B cell (primary cell): Measurements from ENCODE around the gene NR3C2. TPM values are rescaled to one million over a fixed set of nuclear protein-coding genes. Genes with fewer than 3 reads are reported as not detected.

Experiments
- ATAC-seq: fragments of 200-7000 bp; cut with Tn5 transposase; one replicate; pipeline ENCODE4 v1.10.0; 2021; ENCODE audit warnings: low read depth, mild to moderate bottlenecking, moderate number of reproducible peaks, moderate library complexity
- CTCF ChIA-PET: fragments of 350-600 bp; sonication (Branson Sonifier 250); formaldehyde crosslinking; loops from one replicate; lab custom pipeline; 2021; ENCODE audit warnings: antibody characterized with exemption, inconsistent platforms; lab: Charles Lee
- POLR2A ChIA-PET: fragments of 350-600 bp; sonication (Branson Sonifier 250); formaldehyde crosslinking; loops from one replicate; lab custom pipeline; 2021; ENCODE audit warnings: antibody characterized with exemption; lab: Charles Lee
- DNase-seq: peaks from one replicate; pipeline ENCODE4 v3.0.0; 2013
- H2AFZ ChIP-seq: 2 replicates; pipeline ENCODE4 v1.6.1; 2012; ENCODE audit warnings: mild to moderate bottlenecking, low read depth, low read length; ENCODE audit not compliant: insufficient read depth, poor library complexity, severe bottlenecking
- H3K27ac ChIP-seq, 2 donors: 1 replicate in 1 of 2; 2 replicates in 1 of 2; pipeline ENCODE4 v1.5.1; 2012 to 2013; ENCODE audit warnings: low read length in 2 of 2, mild to moderate bottlenecking in 2 of 2, moderate library complexity in 1 of 2
- H3K27me3 ChIP-seq, 4 experiments: fragments of 200-600 bp in 1 of 4; sonication (generic) in 1 of 4; replicated peaks in 1 of 4; 1 replicate in 2 of 4; 2 replicates in 2 of 4; pipeline versions ENCODE4 v1.6.1 to v1.7.0; 2013 to 2016; ENCODE audit warnings: low read length in 3 of 4, mild to moderate bottlenecking in 2 of 4, mixed read lengths in 1 of 4, moderate library complexity in 1 of 4; ENCODE audit not compliant: insufficient read depth in 4 of 4, control insufficient read depth in 3 of 4; ENCODE audit errors: control extremely low read depth in 1 of 4
- H3K36me3 ChIP-seq, 2 experiments: replicated peaks in 1 of 2; 1 replicate in 1 of 2; 2 replicates in 1 of 2; pipeline versions ENCODE4 v1.6.1 to v1.7.1; 2013; ENCODE audit warnings: low read length in 1 of 2; ENCODE audit not compliant: insufficient read depth in 2 of 2, control insufficient read depth in 1 of 2; ENCODE audit errors: control extremely low read depth in 1 of 2, extremely low read depth in 1 of 2
- H3K4me1 ChIP-seq, 2 donors: fragments of 200-600 bp in 1 of 2; sonication (generic) in 1 of 2; 1 replicate in 1 of 2; 2 replicates in 1 of 2; pipeline versions ENCODE4 v1.5.1 to v1.6.1; 2013 to 2017; ENCODE audit warnings: low read length in 2 of 2; ENCODE audit not compliant: control insufficient read depth in 2 of 2, insufficient read depth in 2 of 2
- H3K4me2 ChIP-seq: replicated peaks from 2 replicates; pipeline ENCODE3; 2012; ENCODE audit warnings: mild to moderate bottlenecking, low read depth, low read length; ENCODE audit not compliant: poor library complexity, severe bottlenecking
- H3K4me3 ChIP-seq, 5 experiments: fragments of 200-600 bp in 1 of 5; sonication (generic) in 1 of 5; 1 replicate in 3 of 5; 2 replicates in 2 of 5; pipeline versions ENCODE4 v1.5.1 to v1.7.0; 2011 to 2016; ENCODE audit warnings: low read length in 4 of 5, mild to moderate bottlenecking in 4 of 5, low read depth in 2 of 5, control low read depth in 1 of 5, moderate library complexity in 1 of 5; ENCODE audit not compliant: insufficient read depth in 1 of 5; ENCODE audit errors: control extremely low read depth in 1 of 5, extremely low read depth in 1 of 5
- H3K79me2 ChIP-seq: fragments of 200-600 bp; sonication (generic); one replicate; pipeline ENCODE4 v1.6.0; 2016; ENCODE audit warnings: low read length; ENCODE audit not compliant: control insufficient read depth, insufficient read depth
- H3K9ac ChIP-seq: fragments of 200-600 bp; sonication (generic); 2 replicates; pipeline ENCODE4 v1.6.1; 2017; ENCODE audit warnings: mild to moderate bottlenecking, low read length, moderate library complexity
- H3K9me3 ChIP-seq, 3 donors: one replicate each; pipeline versions ENCODE4 v1.6.1 to v1.7.1; 2013; ENCODE audit warnings: low read length in 2 of 3; ENCODE audit not compliant: control insufficient read depth in 2 of 3, insufficient read depth in 1 of 3; ENCODE audit errors: control extremely low read depth in 1 of 3
- H4K20me1 ChIP-seq: 2 replicates; pipeline ENCODE4 v1.6.0; 2012; ENCODE audit warnings: mild to moderate bottlenecking, low read length; ENCODE audit not compliant: insufficient read depth, control insufficient read depth, poor library complexity, severe bottlenecking
- H3K27ac Mint-ChIP-seq: one replicate; pipeline ENCODE4 v1.8.0; 2021; ENCODE audit warnings: mixed read lengths
- H3K27me3 Mint-ChIP-seq: one replicate; pipeline ENCODE4 v1.8.0; 2021; ENCODE audit warnings: mixed read lengths
- H3K4me1 Mint-ChIP-seq: one replicate; pipeline ENCODE4 v1.8.0; 2021; ENCODE audit warnings: mixed read lengths
- H3K4me3 Mint-ChIP-seq: one replicate; pipeline ENCODE4 v1.8.0; 2021; ENCODE audit warnings: mixed read lengths
- H3K9me3 Mint-ChIP-seq: one replicate; pipeline ENCODE4 v1.8.0; 2022; ENCODE audit warnings: mixed read lengths; ENCODE audit not compliant: insufficient read depth
- CTCF ChIP-seq: fragments of 200-600 bp; IDR thresholded peaks from one replicate; pipeline ENCODE4 v1.8.0; 2022; ENCODE audit warnings: antibody characterized with exemption, mild to moderate bottlenecking
- EZH2 ChIP-seq: IDR thresholded peaks from 2 replicates; pipeline ENCODE4 v1.6.1; 2012; ENCODE audit warnings: borderline replicate concordance, low read depth, mild to moderate bottlenecking, moderate library complexity, low read length; ENCODE audit not compliant: insufficient read depth, poor library complexity, severe bottlenecking
- WGBS: methylation state at CpG from one replicate; pipeline ENCODE4 v1.1.5; 2013; ENCODE audit warnings: missing lambda C conversion rate; ENCODE audit not compliant: insufficient coverage; 5-methylcytosine and 5-hydroxymethylcytosine counted together
- intact Hi-C: fragments of 100-400 bp; cut with micrococcal nuclease; formaldehyde crosslinking; loops from one replicate; pipeline ENCODE4 v1.10.0; 2022
- polyA plus RNA-seq: library from polyadenylated mRNA; depleted of rRNA; stranded (reverse); fragments of >200 nt; gene quantifications from 2 replicates; pipeline ENCODE4 v1.2.3, GENCODE V29; 2012
- total RNA-seq, 2 donors: library from RNA; stranded (reverse); fragments of 120-200 nt in 1 of 2; gene quantifications; 1 replicate in 1 of 2; 2 replicates in 1 of 2; pipeline versions ENCODE4 v1.2.3 to v1.2.4, GENCODE V29; 2013 to 2022

Gene NR3C2
- total and polyA plus RNA-seq, 2 donors (not counting 1 experiment from before 2014, with no cell fraction given), result 6.7 to 19.3 TPM

DNA sequence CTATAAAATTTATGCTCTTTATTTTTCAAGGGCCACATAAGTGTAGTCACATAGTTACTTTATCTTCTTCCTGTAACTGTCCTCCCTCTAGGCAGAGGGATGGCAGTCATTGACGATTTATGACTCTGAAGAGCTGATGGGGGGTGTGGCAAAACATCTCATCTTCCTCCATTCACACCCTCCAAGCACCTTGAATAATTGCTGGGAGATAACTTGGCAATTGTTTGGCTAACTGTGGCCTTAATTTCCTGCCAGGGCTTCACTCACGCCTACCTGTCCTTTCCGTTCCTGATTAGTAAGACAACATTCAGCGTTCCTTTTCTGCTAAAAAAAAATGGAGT, 381.1 kb downstream of the NR3C2 start:
- Mint-ChIP-seq H3K4me3 (peak overlapping the region; percentile 9), H3K27me3 (no peaks in the 10 kb centered on the region), H3K27ac (no peak overlapping the region), H3K4me1 (peaks cover 40% of the 10 kb centered on the region), H3K9me3 (no peaks in the 10 kb centered on the region)
- Histone ChIP-seq H2AFZ (peak overlapping the region; percentile 35), H4K20me1 (no peaks in the 10 kb centered on the region), H3K27me3 (no peaks in the 10 kb centered on the region), H3K79me2 (no peaks in the 10 kb centered on the region), H3K27ac (no peak overlapping the region), H3K4me2 (peak overlapping the region; percentile 45), H3K9me3 (no peaks in the 10 kb centered on the region), H3K4me3 (peak overlapping the region in 2 of 5 experiments; percentile 21 to 39), H3K4me1 (peaks cover 24 to 28% of the 10 kb centered on the region in 2 donors), H3K36me3 (no peaks in the 10 kb centered on the region), H3K9ac (peak overlapping the region; percentile 42)
- POLR2A ChIA-PET, result no interaction called here
- no CpG with 5 or more reads among the region's 4 CpGs for WGBS
- DNase-seq, result no peak
- CTCF ChIA-PET, result no interaction called here
- TF ChIP-seq EZH2 (no peak), CTCF (no peak)
- no peak for ATAC-seq
- intact Hi-C loops, result no loop called here

- H4K20me1 ChIP-seq, result no peaks in the 10 kb centered on the region
- peak overlapping the region; percentile 42 for H3K9ac ChIP-seq
- Mint-ChIP-seq H3K4me3 (peak overlapping the region; percentile 74), H3K4me1 (peaks cover 40% of the 10 kb centered on the region), H3K27me3 (no peaks in the 10 kb centered on the region), H3K27ac (peak overlapping the region; percentile 8), H3K9me3 (no peaks in the 10 kb centered on the region)
- 93% methylated on average over 2 of the region's 13 CpGs for WGBS
- peaks cover 24 to 28% of the 10 kb centered on the region in 2 donors for H3K4me1 ChIP-seq
- DNase-seq, result peak; percentile 27
- no peaks in the 10 kb centered on the region for H3K9me3 ChIP-seq
- no peaks in the 10 kb centered on the region for H3K79me2 ChIP-seq
- CTCF ChIA-PET, result no interaction called here
- peak overlapping the region; percentile 35 for H2AFZ ChIP-seq
- no peaks in the 10 kb centered on the region for H3K27me3 ChIP-seq
- intact Hi-C loops, result no loop called here
- peak overlapping the region in 1 of 2 donors; percentile 12 for H3K27ac ChIP-seq
- POLR2A ChIA-PET, result no interaction called here
- peak overlapping the region; percentile 45 for H3K4me2 ChIP-seq
- H3K4me3 ChIP-seq, result peak overlapping the region in 3 of 5 experiments; percentile 13 to 39 (median 21)
- TF ChIP-seq EZH2, result no peak
- TF ChIP-seq CTCF, result no peak
- H3K36me3 ChIP-seq, result no peaks in the 10 kb centered on the region
- ATAC-seq, result no peak
Measured at GRCh38 chr4:148060264-148061140, 381.7 kb downstream of the NR3C2 start.
